HCT116 (cell line): ENCODE results near the gene LSP1. TPM values are rescaled to one million over a fixed set of nuclear protein-coding genes. Genes with fewer than 3 reads are reported as not detected.

Experiments used
- ATAC-seq: fragments of 200-7000 bp; cut with Tn5 transposase; 2 replicates; pipeline ENCODE4 v1.9.1; 2020; ENCODE audit warnings: mild to moderate bottlenecking, moderate library complexity
- BruUV-seq: library from RNA; stranded (reverse); fragments of 400-500 nt; replicated peaks from 2 replicates; lab custom pipeline; 2021; lab: Mats Ljungman, UMichigan
- CTCF ChIA-PET: fragments of 300-600 bp; sonication (Branson Sonifier 250); formaldehyde crosslinking; loops from one replicate; lab custom pipeline; 2021; ENCODE audit warnings: antibody characterized with exemption; lab: Charles Lee
- POLR2A ChIA-PET: fragments of 300-600, 350-600 bp; sonication (Branson Sonifier 250); formaldehyde crosslinking; loops from one replicate; lab custom pipeline; 2021; ENCODE audit warnings: antibody characterized with exemption; lab: Charles Lee
- RAD21 ChIA-PET, 2 experiments: fragments of 300-600 bp; sonication (Branson Sonifier 250); formaldehyde crosslinking; loops; one replicate each; lab custom pipeline; 2023; ENCODE audit warnings: low total read pairs in 2 of 2; ENCODE audit not compliant: uncharacterized antibody in 2 of 2, unreplicated experiment in 2 of 2, low non-redundant PET in 1 of 2; lab: Charles Lee
- DNase-seq: peaks from one replicate; pipeline ENCODE4 v3.0.0-alpha.2; 2010; ENCODE audit warnings: low read depth, low spot score
- H2AFZ ChIP-seq: fragments of 200-600 bp; shearing (Covaris generic), sonication (generic); 2 replicates; pipeline ENCODE4 v1.6.1; 2017; ENCODE audit warnings: low read depth, mixed run types, mixed read lengths, antibody characterized with exemption, low read length; ENCODE audit not compliant: poor library complexity, severe bottlenecking
- H3K27ac ChIP-seq: 2 replicates; pipeline ENCODE4 v1.5.1; 2012; ENCODE audit warnings: low read depth, low read length
- H3K27me3 ChIP-seq: fragments of 200-600 bp; sonication (generic); 2 replicates; pipeline ENCODE4 v1.6.1; 2016; ENCODE audit warnings: mixed run types, low read length, mixed read lengths; ENCODE audit not compliant: insufficient read depth
- H3K36me3 ChIP-seq, 2 experiments: fragments of 200-500 bp in 1 of 2; fragments of 200-600 bp in 1 of 2; sonication (Bioruptor generic) in 1 of 2; sonication (generic) in 1 of 2; 2 replicates each; pipeline versions ENCODE4 v1.5.1 to v1.6.1; 2014 to 2016; ENCODE audit warnings: low read length in 2 of 2, inconsistent platforms in 1 of 2, mixed read lengths in 1 of 2, mixed run types in 1 of 2; ENCODE audit not compliant: insufficient read depth in 2 of 2, control insufficient read depth in 1 of 2
- H3K4me1 ChIP-seq, 2 experiments: fragments of 200-600 bp in 1 of 2; sonication (generic) in 1 of 2; 2 replicates each; pipeline versions ENCODE4 v1.5.1 to v1.6.1; 2012 to 2017; ENCODE audit warnings: low read length in 2 of 2, inconsistent platforms in 1 of 2, mild to moderate bottlenecking in 1 of 2, mixed read lengths in 1 of 2, mixed run types in 1 of 2, moderate library complexity in 1 of 2; ENCODE audit not compliant: insufficient read depth in 2 of 2, control insufficient read depth in 1 of 2
- H3K4me2 ChIP-seq: fragments of 200-600 bp; sonication (generic); 2 replicates; pipeline ENCODE4 v1.6.1; 2017; ENCODE audit warnings: mixed run types, low read length, mixed read lengths
- H3K4me3 ChIP-seq, 2 experiments: fragments of 200-600 bp in 1 of 2; sonication (generic) in 1 of 2; replicated peaks in 1 of 2; 2 replicates each; pipeline ENCODE4 v1.5.1; 2011 to 2016; ENCODE audit warnings: low read length in 2 of 2, control low read depth in 1 of 2, low read depth in 1 of 2, mild to moderate bottlenecking in 1 of 2, mixed read lengths in 1 of 2, mixed run types in 1 of 2
- H3K79me2 ChIP-seq: fragments of 200-600 bp; sonication (generic); 2 replicates; pipeline ENCODE4 v1.6.1; 2017; ENCODE audit warnings: mild to moderate bottlenecking, mixed run types, low read length, moderate library complexity, mixed read lengths; ENCODE audit not compliant: insufficient read depth
- H3K9ac ChIP-seq: fragments of 200-600 bp; sonication (generic); 2 replicates; pipeline ENCODE4 v1.6.1; 2016; ENCODE audit warnings: low read length, mixed read lengths
- H3K9me2 ChIP-seq: fragments of 200-600 bp; sonication (generic), shearing (Covaris generic); 2 replicates; pipeline ENCODE4 v1.6.1; 2017; ENCODE audit warnings: mixed run types, mild to moderate bottlenecking, moderate library complexity; ENCODE audit not compliant: insufficient read depth
- H3K9me3 ChIP-seq, 2 experiments: fragments of 200-500 bp in 1 of 2; fragments of 200-600 bp in 1 of 2; sonication (Bioruptor generic) in 1 of 2; sonication (generic) in 1 of 2; 2 replicates each; pipeline ENCODE4 v1.6.1; 2014 to 2017; ENCODE audit warnings: low read length in 2 of 2, mixed read lengths in 2 of 2, inconsistent platforms in 1 of 2, low read depth in 1 of 2, mild to moderate bottlenecking in 1 of 2, mixed run types in 1 of 2, moderate library complexity in 1 of 2; ENCODE audit not compliant: control insufficient read depth in 1 of 2, insufficient read depth in 1 of 2
- H4K20me1 ChIP-seq: fragments of 200-600 bp; sonication (generic), shearing (Covaris generic); 2 replicates; pipeline ENCODE4 v1.6.1; 2017; ENCODE audit warnings: mixed run types, mild to moderate bottlenecking, moderate library complexity; ENCODE audit not compliant: insufficient read depth
- CBX3 ChIP-seq: IDR thresholded peaks from 2 replicates; pipeline ENCODE4 v1.6.1; 2012; ENCODE audit warnings: low read depth
- CEBPB ChIP-seq: IDR thresholded peaks from 2 replicates; pipeline ENCODE4 v1.6.1; 2012; ENCODE audit warnings: low read depth
- CTCF ChIP-seq, 3 experiments: fragments of 200-600 bp in 1 of 3; sonication (generic) in 1 of 3; IDR thresholded peaks in 2 of 3; conservative IDR thresholded peaks in 1 of 3; 2 replicates each; pipeline ENCODE4 v1.5.1; 2012 to 2017; ENCODE audit warnings: low read depth in 2 of 3, low read length in 2 of 3, antibody characterized with exemption in 1 of 3, borderline replicate concordance in 1 of 3, control low read depth in 1 of 3, mild to moderate bottlenecking in 1 of 3, mixed read lengths in 1 of 3, mixed run types in 1 of 3, moderate library complexity in 1 of 3; ENCODE audit not compliant: insufficient read depth in 1 of 3
- ELF1 ChIP-seq: IDR thresholded peaks from 2 replicates; pipeline ENCODE4 v1.6.1; 2012; ENCODE audit warnings: low read depth, borderline replicate concordance
- EZH2 ChIP-seq: fragments of 200-600 bp; sonication (generic); IDR thresholded peaks from 2 replicates; pipeline ENCODE4 v1.6.1; 2017; ENCODE audit warnings: antibody characterized with exemption, mixed run types
- EZH2phosphoT487 ChIP-seq: fragments of 200-600 bp; IDR thresholded peaks from 2 replicates; pipeline ENCODE4 v1.6.1; 2018; ENCODE audit warnings: antibody characterized with exemption, borderline replicate concordance
- JUND ChIP-seq: IDR thresholded peaks from 2 replicates; pipeline ENCODE4 v1.6.1; 2012
- POLR2AphosphoS5 ChIP-seq: IDR thresholded peaks from 2 replicates; pipeline ENCODE4 v1.6.1; 2011; ENCODE audit warnings: mild to moderate bottlenecking, low read depth, low read length, moderate library complexity
- REST ChIP-seq: IDR thresholded peaks from 2 replicates; pipeline ENCODE4 v1.6.1; 2012; ENCODE audit warnings: low read depth
- SIN3A ChIP-seq: IDR thresholded peaks from 2 replicates; pipeline ENCODE4 v1.6.1; 2012; ENCODE audit warnings: low read depth
- SRF ChIP-seq: IDR thresholded peaks from 2 replicates; pipeline ENCODE4 v1.6.1; 2012; ENCODE audit warnings: low read depth
- TCF7L2 ChIP-seq: IDR thresholded peaks from 2 replicates; pipeline ENCODE4 v1.7.0; 2011; ENCODE audit warnings: borderline replicate concordance, inconsistent platforms; ENCODE audit not compliant: insufficient read depth, insufficient read length; ENCODE audit errors: extremely low read depth
- intact Hi-C: fragments of 100-400 bp; cut with micrococcal nuclease; formaldehyde crosslinking; loops from 2 replicates; pipeline ENCODE4 v1.10.0; 2022
- total RNA-seq: library from RNA; stranded (reverse); gene quantifications from one replicate; pipeline ENCODE4 v1.2.1, GENCODE V29; 2021; ENCODE audit not compliant: unreplicated experiment

Gene LSP1
- total RNA-seq, 1 experiment from 2014 or later, result 1.3 TPM

- Histone ChIP-seq H3K9ac (no peak overlapping the region), H3K36me3 (no peaks in the 10 kb centered on the region), H3K27me3 (no peaks in the 10 kb centered on the region), H3K4me2 (no peak overlapping the region), H2AFZ (no peak overlapping the region), H3K4me3 (no peak overlapping the region), H4K20me1 (no peaks in the 10 kb centered on the region), H3K9me2 (no peaks in the 10 kb centered on the region), H3K79me2 (no peaks in the 10 kb centered on the region), H3K4me1 (no peaks in the 10 kb centered on the region), H3K27ac (no peak overlapping the region), H3K9me3 (no peaks in the 10 kb centered on the region)
- TF ChIP-seq SRF (no peak), ELF1 (no peak), POLR2AphosphoS5 (no peak), CTCF (IDR thresholded peaks at IDR 0.05 in 2 of 3, conservative IDR thresholded peaks at IDR 0.05 in 1 of 3; ENCODE audit: borderline replicate concordance in 1 of 3, insufficient read depth in 1 of 3, low read depth in 2 of 3, low read length in 2 of 3) (no peak), JUND (no peak), EZH2 (no peak), EZH2phosphoT487 (no peak), CBX3 (no peak), TCF7L2 (no peak), REST (no peak), CEBPB (no peak), SIN3A (no peak)
- CTCF ChIA-PET, result no interaction called here
- ATAC-seq (no peak), DNase-seq (no peak)
- intact Hi-C loops, result no loop called here
- no TSS peak for BruUV-seq
- POLR2A ChIA-PET, result no interaction called here
- RAD21 ChIA-PET, result interaction anchor here in 1 of 2 experiments (0.6 kb wide), 1 partner anchor 14 kb away, joined by 3 read pairs; no protein-coding TSS in a partner anchor
These were observed 670 bp downstream of the LSP1 start for GRCh38 chr11:1853376-1854131.
